DND-41 (cell line): Measurements from ENCODE around the gene MDC1.

Experiments
- ATAC-seq: fragments of 200-7000 bp; cut with Tn5 transposase; 3 replicates; pipeline ENCODE4 v1.9.1; 2021; ENCODE audit warnings: low read depth; ENCODE audit not compliant: insufficient read depth
- DNase-seq: peaks from one replicate; pipeline ENCODE4 v3.0.0-alpha.2; 2020
- H2AFZ ChIP-seq: 2 replicates; pipeline ENCODE4 v1.6.0; 2012; ENCODE audit warnings: low read depth, low read length
- H3K27ac ChIP-seq: 2 replicates; pipeline ENCODE4 v1.5.1; 2012; ENCODE audit warnings: low read length, inconsistent platforms
- H3K27me3 ChIP-seq: fragments of 200-600 bp; sonication (generic); 2 replicates; pipeline ENCODE4 v1.6.0; 2012; ENCODE audit warnings: low read length, mild to moderate bottlenecking, inconsistent platforms; ENCODE audit not compliant: insufficient read depth, poor library complexity
- H3K36me3 ChIP-seq: 2 replicates; pipeline ENCODE4 v1.5.1; 2012; ENCODE audit warnings: low read length, inconsistent platforms; ENCODE audit not compliant: insufficient read depth
- H3K4me1 ChIP-seq: 2 replicates; pipeline ENCODE4 v1.5.1; 2012; ENCODE audit warnings: mild to moderate bottlenecking, low read length; ENCODE audit not compliant: insufficient read depth
- H3K4me2 ChIP-seq: 2 replicates; pipeline ENCODE4 v1.6.0; 2012; ENCODE audit warnings: mild to moderate bottlenecking, moderate library complexity, low read length, inconsistent platforms; ENCODE audit not compliant: insufficient read depth
- H3K4me3 ChIP-seq, 2 experiments: fragments of 200-600 bp in 1 of 2; shearing (Covaris generic) in 1 of 2; 2 replicates each; pipeline ENCODE4 v1.5.1; 2012 to 2016; ENCODE audit warnings: inconsistent platforms in 2 of 2, low read length in 2 of 2, mild to moderate bottlenecking in 2 of 2, low read depth in 1 of 2, moderate library complexity in 1 of 2
- H3K79me2 ChIP-seq: 2 replicates; pipeline ENCODE4 v1.6.0; 2012; ENCODE audit warnings: low read length, inconsistent platforms; ENCODE audit not compliant: insufficient read depth
- H3K9ac ChIP-seq: 2 replicates; pipeline ENCODE4 v1.6.0; 2012; ENCODE audit warnings: low read depth, mild to moderate bottlenecking, inconsistent platforms, low read length, moderate library complexity
- H3K9me3 ChIP-seq: 2 replicates; pipeline ENCODE4 v1.5.1; 2012; ENCODE audit warnings: low read length, moderate library complexity, mild to moderate bottlenecking, inconsistent platforms; ENCODE audit not compliant: insufficient read depth, severe bottlenecking
- H4K20me1 ChIP-seq: 2 replicates; pipeline ENCODE4 v1.6.0; 2012; ENCODE audit warnings: low read length; ENCODE audit not compliant: insufficient read depth
- CTCF ChIP-seq: IDR thresholded peaks from 2 replicates; pipeline ENCODE4 v1.5.1; 2012; ENCODE audit warnings: borderline replicate concordance, low read length, moderate library complexity, mild to moderate bottlenecking; ENCODE audit not compliant: poor library complexity, severe bottlenecking; ENCODE audit errors: extremely low read depth
- EZH2 ChIP-seq: IDR thresholded peaks from 3 replicates; pipeline ENCODE4 v1.6.1; 2012; ENCODE audit warnings: borderline replicate concordance, low read depth, mild to moderate bottlenecking, moderate library complexity, low read length, inconsistent platforms; ENCODE audit not compliant: severe bottlenecking

Gene MDC1

GRCh38 chr6:30688569-30688968 is 28.5 kb downstream of the MDC1 start:
- ATAC-seq = no peak
- DNase-seq = no peak
- H3K27me3 ChIP-seq = no peaks in the 10 kb centered on the region
- no peak overlapping the region for H3K4me3 ChIP-seq
- peak overlapping the region; percentile 80; the same call in 1 of the 2 replicates for H3K27ac ChIP-seq
- H3K4me1 ChIP-seq = peaks cover 59% of the 10 kb centered on the region
- H3K79me2 ChIP-seq = peaks cover 67% of the 10 kb centered on the region
- peaks cover 13% of the 10 kb centered on the region; the same call in 1 of the 2 replicates for H3K36me3 ChIP-seq
- peaks cover 18% of the 10 kb centered on the region; the same call in 1 of the 2 replicates for H4K20me1 ChIP-seq
- no peaks in the 10 kb centered on the region for H3K9me3 ChIP-seq
- no peak overlapping the region for H2AFZ ChIP-seq
- TF ChIP-seq EZH2 = no peak
- TF ChIP-seq CTCF = no peak
- H3K4me2 ChIP-seq = peak overlapping the region; percentile 87
- peak overlapping the region; percentile 72 for H3K9ac ChIP-seq

- Histone ChIP-seq H3K9me3 (no peaks in the 10 kb centered on the region), H3K4me3 (peak overlapping the region; percentile 65 to 68; a peak in 3 of 4 replicates), H3K27ac (peak overlapping the region; percentile 80), H3K4me2 (peak overlapping the region; percentile 95), H2AFZ (peak overlapping the region; percentile 65; the same call in 1 of the 2 replicates), H3K4me1 (peaks cover 66% of the 10 kb centered on the region), H3K79me2 (peaks cover 74% of the 10 kb centered on the region), H3K27me3 (no peaks in the 10 kb centered on the region), H3K9ac (peak overlapping the region; percentile 88), H4K20me1 (peaks cover 25% of the 10 kb centered on the region; the same call in 1 of the 2 replicates), H3K36me3 (peaks cover 19% of the 10 kb centered on the region; the same call in 1 of the 2 replicates)
- ATAC-seq = no peak
- no peak for DNase-seq
- no peak for TF ChIP-seq CTCF
- TF ChIP-seq EZH2 = no peak
These were observed 29.2 kb downstream of the MDC1 start for GRCh38 chr6:30687659-30688431.

GRCh38 chr6:30686908-30687658 is 30.0 kb downstream of the MDC1 start:
- Histone ChIP-seq H3K36me3 (peaks cover 24% of the 10 kb centered on the region; the same call in 1 of the 2 replicates), H3K27ac (peak overlapping the region; percentile 80), H3K79me2 (peaks cover 82% of the 10 kb centered on the region), H3K4me3 (peak overlapping the region; percentile 65 to 68), H3K9ac (peak overlapping the region; percentile 88), H3K9me3 (no peaks in the 10 kb centered on the region), H3K27me3 (no peaks in the 10 kb centered on the region), H3K4me1 (peaks cover 74% of the 10 kb centered on the region), H4K20me1 (peaks cover 28% of the 10 kb centered on the region), H3K4me2 (peak overlapping the region; percentile 95), H2AFZ (peak overlapping the region; percentile 65)
- DNase-seq = peak; percentile 92
- TF ChIP-seq EZH2 = no peak
- TF ChIP-seq CTCF = no peak
- peak; percentile 33 for ATAC-seq
